CD4-positive, alpha-beta T cell treated with Interleukin-6 at 100 ng/mL for 8 hours (primary cell): ENCODE data around the gene PCNX2.
"Not testable (repeated sequence)": the region's sequence is repeated elsewhere in the genome, so short reads cannot be mapped to it uniquely, and the experiment has no call there.

Experiments used
- DNase-seq: peaks from one replicate; pipeline ENCODE4 v3.0.0-alpha.2; 2020; ENCODE audit warnings: mixed read lengths, low spot score

Gene PCNX2

GRCh38 chr1:233217832-233218231 is 77.7 kb downstream of the PCNX2 start:
- no peak for DNase-seq

DNA sequence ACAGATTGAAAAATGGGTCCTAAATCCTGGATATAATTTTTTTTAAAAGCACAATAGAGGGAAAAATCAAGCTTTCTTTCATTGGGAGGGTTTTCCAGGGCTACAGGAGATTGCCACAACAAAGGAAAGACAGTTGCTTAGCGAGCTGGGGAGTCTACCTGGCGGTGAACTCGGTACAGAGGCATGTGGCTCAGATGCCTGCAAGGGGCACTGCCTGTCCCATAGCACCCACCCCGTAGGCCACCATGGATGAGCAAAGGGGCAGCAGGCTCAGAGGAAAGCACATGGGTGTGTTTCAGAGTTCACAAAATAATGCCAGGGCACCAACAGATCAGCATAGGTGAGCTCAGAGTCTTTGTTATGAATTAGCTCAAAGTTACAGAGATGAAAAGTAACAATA is 79.5 kb downstream of the PCNX2 start:
- DNase-seq, result no peak

DNA sequence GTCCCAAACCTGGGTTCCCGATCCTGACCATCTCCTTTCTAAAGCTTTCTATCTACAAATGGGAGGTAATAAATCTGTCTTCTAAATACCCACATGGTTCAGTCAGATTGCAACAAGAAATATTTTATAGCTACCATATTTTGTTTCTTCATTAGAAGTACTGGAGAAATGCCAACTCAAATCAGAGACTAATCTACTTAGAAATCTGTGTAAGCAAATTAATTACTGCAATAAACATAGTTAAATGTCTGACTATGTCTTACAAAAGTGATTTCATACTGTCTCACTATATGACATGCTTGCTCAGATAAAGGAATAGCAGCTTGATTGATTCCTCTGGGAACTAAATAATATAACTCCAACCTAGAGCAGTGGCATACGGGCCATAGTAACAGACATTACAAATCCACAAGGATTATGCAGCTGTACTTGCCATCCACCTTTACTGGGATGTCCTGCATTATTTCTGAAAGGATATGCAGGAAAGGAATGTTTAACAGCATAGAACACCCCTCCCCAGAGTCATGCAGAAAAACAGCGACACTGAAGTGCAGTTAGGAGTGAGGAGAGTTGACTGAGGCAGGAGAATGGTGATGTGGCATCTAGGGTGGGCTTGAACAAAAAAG is 80.3 kb downstream of the PCNX2 start:
- DNase-seq, result no peak

GRCh38 chr1:233211595-233211994 is 83.9 kb downstream of the PCNX2 start:
- DNase-seq, result no peak

GRCh38 chr1:233211106-233211505 is 84.4 kb downstream of the PCNX2 start:
- no peak for DNase-seq

DNA sequence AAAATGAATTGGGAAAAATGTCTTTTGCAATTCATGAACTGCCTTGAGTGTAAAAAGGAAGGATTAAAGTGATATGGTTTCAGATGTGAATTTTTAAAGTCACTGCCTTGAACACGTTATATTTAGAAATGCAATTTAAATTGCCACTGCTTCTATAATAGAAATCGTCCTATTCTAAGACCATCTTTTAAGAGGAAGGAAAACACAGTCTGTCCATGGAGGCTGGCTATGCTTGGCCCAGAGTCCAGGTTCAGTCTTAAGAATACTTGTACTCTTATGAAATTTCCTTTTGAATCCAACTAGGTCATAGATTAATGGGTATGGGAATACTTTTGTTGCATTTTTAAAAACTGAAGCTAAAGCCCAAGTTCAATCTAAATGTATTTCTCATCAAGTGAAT is 86.0 kb downstream of the PCNX2 start:
- DNase-seq, result no peak

- no peak for DNase-seq
Observed at GRCh38 chr1:233208687-233209086, 86.8 kb downstream of the PCNX2 start.

GRCh38 chr1:233197940-233198339 is 97.6 kb downstream of the PCNX2 start:
- DNase-seq, result no peak

DNA sequence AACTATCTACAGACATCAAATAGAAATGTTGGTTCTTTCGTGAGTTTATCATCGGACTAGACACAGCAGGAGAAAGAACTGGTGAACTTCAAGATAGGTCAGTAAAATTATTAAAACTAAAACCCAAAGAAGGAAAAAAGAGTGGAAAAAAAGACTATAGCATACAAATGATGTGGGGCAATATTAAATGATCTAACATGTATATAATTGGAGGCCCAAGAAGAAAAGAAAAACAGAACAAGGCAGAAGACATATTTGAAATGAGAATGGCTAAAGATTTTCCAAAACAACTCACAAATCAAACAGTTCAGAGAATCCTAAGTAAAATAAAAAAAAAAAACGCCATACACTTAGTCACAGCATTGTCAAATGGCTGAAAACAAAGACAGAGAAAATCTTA is 101.8 kb downstream of the PCNX2 start:
- no peak for DNase-seq

GRCh38 chr1:233190987-233191386 is 104.5 kb downstream of the PCNX2 start:
- DNase-seq, result no peak

- no peak for DNase-seq
Observed at GRCh38 chr1:233189526-233189925, 106.0 kb downstream of the PCNX2 start.

- DNase-seq, result no peak
Observed at GRCh38 chr1:233188061-233188460, 107.5 kb downstream of the PCNX2 start.

DNA sequence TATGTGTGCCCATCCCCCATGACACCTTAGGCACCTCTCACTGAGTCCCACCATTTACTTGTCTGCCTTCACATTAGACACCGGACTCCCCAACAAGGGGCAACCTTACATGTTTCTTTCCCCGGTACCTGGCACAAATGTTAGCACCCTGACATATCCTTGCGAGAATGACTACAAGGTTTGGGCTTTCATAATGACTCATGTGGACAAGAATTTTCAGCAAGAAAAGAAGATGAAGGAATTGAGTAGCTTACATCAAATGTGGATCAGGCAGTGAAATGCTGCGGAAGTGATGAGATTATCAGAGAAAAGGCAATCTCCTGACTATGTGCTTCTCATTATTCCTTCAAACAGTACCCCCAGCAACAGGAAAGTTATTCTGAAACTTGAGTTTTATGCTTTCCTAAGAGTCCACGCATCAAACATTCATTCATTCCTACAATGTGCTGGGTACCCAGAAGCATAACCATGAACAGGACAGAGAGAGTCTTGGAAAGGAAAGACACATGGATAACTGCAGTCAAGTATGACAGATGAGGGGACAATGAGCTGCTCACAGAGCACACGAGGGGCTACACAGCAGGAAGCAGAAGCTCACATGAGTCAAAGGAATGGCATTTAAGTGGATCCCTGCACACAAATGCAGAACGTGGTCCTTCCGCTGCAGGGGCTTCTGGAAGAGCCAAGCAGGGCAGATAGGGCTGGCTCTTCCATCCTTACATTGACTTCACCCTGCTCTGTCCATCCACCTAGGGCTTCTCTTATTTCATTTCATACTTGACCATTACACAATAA is 112.1 kb downstream of the PCNX2 start:
- DNase-seq, result no peak

DNA sequence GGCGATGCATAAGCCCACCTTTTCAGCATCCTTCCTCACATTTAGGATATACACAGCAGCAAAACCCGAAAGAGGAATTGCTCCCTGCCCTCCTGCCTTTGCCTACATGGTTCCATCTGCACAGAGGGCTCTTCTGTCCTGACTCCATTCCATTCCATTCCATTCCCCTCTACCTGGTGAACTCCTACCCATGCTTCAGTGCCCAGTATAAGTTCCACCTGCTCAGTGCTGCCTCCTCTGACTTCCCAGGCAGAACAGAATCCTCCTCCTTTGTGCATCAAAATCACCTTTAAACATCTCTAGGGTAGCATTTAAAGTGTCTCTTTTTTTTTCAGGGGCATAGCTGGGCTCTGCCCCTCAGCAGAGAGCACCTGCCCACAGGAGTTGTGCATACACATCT is 112.9 kb downstream of the PCNX2 start:
- DNase-seq, result no peak

DNA sequence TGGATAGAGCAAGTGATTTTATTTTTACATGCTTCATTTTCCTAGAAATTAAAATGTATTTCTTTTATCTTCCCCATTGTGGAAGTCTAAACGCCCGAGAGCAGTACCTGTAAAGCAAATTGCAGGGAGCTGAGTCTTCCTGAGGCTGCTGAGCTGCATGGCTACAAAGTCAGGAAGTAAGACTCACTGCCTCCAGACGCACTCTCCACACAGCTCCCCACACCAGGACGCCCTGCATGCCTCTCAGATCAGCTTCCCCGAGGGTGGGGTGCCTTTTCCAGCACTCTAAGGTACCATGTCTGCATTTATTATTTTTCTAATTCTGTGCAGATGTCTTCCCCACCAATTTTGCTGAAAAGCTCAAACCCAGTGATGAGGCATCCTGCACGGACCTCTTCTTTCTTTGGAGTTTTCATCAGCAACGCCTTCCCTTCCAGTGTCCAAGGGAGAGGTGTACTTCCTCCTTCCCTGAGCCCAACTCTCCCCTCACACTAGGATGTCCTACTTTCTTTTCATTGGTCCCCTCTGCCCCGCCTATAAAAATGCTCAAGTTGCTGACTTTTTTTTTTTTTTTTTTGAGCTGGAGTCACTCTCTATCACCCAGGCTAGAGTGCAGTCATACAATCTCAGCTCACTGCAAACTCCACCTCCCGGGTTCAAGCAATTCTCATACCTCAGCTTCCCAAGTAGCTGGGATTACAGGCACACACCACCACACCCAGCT is 114.7 kb downstream of the PCNX2 start:
- no peak for DNase-seq

- DNase-seq, result not testable (repeated sequence)
Observed at GRCh38 chr1:233179638-233180037, 115.9 kb downstream of the PCNX2 start.

DNA sequence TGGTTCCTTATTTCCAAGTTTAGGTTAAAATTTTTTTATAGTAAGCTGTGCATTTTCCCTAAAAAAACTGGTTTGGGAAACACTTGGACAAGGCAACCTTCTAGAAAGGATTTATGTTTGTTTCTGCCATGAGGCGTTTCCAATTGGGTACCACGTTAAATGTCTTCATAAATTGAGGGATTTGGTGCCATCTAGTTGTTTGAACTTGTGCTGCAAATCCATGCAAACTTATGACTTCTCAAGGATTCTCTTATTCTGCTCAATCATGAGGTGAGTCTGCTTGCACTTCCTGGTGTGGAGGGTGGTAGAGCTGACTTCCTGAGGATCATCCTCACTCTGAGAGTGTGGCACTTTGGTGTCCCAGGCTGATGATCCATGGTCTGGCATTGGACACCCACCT is 123.3 kb downstream of the PCNX2 start:
- DNase-seq, result no peak

DNA sequence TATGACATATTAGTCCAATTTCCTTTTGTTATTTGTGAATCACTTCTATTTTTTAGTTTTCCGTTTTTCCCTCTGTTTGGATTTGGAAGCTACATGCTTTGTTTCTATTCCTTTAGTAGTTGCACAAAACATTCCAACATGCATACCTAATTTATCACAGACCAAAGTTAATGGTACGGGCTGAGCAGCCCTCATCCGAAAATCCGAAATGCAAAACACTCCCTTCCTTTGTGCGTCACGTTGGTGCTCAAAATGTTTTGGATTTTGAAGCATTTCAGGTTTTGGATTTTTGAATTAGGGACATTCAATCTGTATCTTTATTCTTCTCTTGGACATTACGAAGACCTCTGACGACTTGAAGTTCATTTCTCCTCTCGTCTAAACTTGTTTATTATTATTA is 124.8 kb downstream of the PCNX2 start:
- DNase-seq, result no peak

DNA sequence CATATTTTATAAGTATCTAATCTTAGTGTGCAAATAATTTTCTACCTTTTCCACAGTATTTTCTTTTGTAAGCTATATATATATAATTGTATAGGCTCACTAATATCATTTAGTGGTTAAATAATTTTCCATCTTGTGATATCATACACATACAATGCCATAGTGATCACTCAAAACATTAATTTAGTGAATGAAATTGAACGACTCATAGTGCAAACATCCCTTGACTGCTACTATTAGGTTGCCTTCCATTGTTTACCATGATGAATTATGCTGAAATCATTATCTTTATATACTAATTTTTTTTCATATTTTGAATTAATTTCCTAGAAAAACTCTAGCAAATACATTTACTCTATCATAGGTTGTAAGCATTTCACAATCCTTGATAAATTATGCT is 127.1 kb downstream of the PCNX2 start:
- DNase-seq, result no peak

GRCh38 chr1:233166896-233167295 is 128.6 kb downstream of the PCNX2 start:
- no peak for DNase-seq

- DNase-seq, result no peak
Observed at GRCh38 chr1:233163696-233164095, 131.8 kb downstream of the PCNX2 start.

DNA sequence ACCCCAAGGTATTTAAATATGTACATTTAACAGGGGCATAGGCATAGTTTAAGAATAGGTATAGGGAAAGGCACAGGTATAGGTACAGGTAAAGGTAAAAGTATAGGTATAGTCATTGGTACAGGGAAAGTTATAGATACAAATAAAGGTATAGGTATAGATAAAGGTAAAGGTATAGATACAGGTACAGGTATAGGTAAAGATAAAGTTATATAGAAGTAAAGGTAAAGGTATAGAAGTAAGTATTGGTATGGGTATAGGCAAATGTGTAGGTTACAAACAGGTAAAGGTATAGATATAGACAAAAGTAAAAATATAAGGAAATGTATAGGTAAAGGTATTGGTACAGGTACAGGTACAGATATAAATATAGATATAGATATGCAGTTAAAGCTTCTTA is 137.2 kb downstream of the PCNX2 start:
- DNase-seq, result no peak

GRCh38 chr1:233157245-233157644 is 138.3 kb downstream of the PCNX2 start:
- DNase-seq, result no peak
